H9 (cell line): Measurements from ENCODE around the gene KATNA1. TPM values are rescaled to one million over a fixed set of nuclear protein-coding genes. Genes with fewer than 3 reads are reported as not detected.

ENCODE experiments used
- DNase-seq: peaks from one replicate; pipeline ENCODE4 v3.0.0-alpha.2; 2017
- H2AFZ ChIP-seq: one replicate; pipeline ENCODE4 v1.6.1; 2013; ENCODE audit warnings: mild to moderate bottlenecking, low read length, control low read depth, moderate library complexity
- H2AK5ac ChIP-seq: 2 replicates; pipeline ENCODE4 v1.6.1; 2013; ENCODE audit warnings: low read length, control low read depth, mixed read lengths; ENCODE audit not compliant: insufficient read length
- H2BK120ac ChIP-seq: one replicate; pipeline ENCODE4 v1.6.1; 2013; ENCODE audit warnings: low read depth, mild to moderate bottlenecking, low read length, control low read depth, inconsistent platforms; ENCODE audit not compliant: poor library complexity, severe bottlenecking
- H2BK12ac ChIP-seq: 2 replicates; pipeline ENCODE4 v1.6.1; 2013; ENCODE audit warnings: low read length, control low read depth, mixed read lengths, low read depth; ENCODE audit not compliant: insufficient read length
- H2BK15ac ChIP-seq: 2 replicates; pipeline ENCODE4 v1.6.1; 2013; ENCODE audit warnings: low read depth, low read length, control low read depth
- H2BK20ac ChIP-seq: one replicate; pipeline ENCODE4 v1.6.1; 2013; ENCODE audit warnings: low read depth, mild to moderate bottlenecking, low read length, control low read depth, inconsistent platforms; ENCODE audit not compliant: poor library complexity, severe bottlenecking
- H2BK5ac ChIP-seq: 2 replicates; pipeline ENCODE4 v1.6.1; 2013; ENCODE audit warnings: low read length, control low read depth, mixed read lengths; ENCODE audit not compliant: insufficient read length
- H3K14ac ChIP-seq: 2 replicates; pipeline ENCODE4 v1.6.1; 2013; ENCODE audit warnings: low read length, control low read depth; ENCODE audit not compliant: insufficient read depth
- H3K18ac ChIP-seq: 2 replicates; pipeline ENCODE4 v1.6.1; 2013; ENCODE audit warnings: low read depth, mild to moderate bottlenecking, mixed read lengths, low read length, control low read depth; ENCODE audit not compliant: insufficient read length
- H3K23ac ChIP-seq: 2 replicates; pipeline ENCODE4 v1.6.1; 2013; ENCODE audit warnings: low read length, control low read depth, mixed read lengths, low read depth; ENCODE audit not compliant: insufficient read length
- H3K23me2 ChIP-seq: 2 replicates; pipeline ENCODE4 v1.6.1; 2013; ENCODE audit warnings: low read depth, mild to moderate bottlenecking, mixed read lengths, low read length, control low read depth; ENCODE audit not compliant: insufficient read length, poor library complexity, severe bottlenecking
- H3K27ac ChIP-seq: 2 replicates; pipeline ENCODE4 v1.5.1; 2013; ENCODE audit warnings: low read length, control low read depth, mixed read lengths, low read depth; ENCODE audit not compliant: insufficient read length
- H3K27me3 ChIP-seq: 2 replicates; pipeline ENCODE4 v1.6.1; 2013; ENCODE audit warnings: low read length, control low read depth, inconsistent platforms; ENCODE audit not compliant: insufficient read depth
- H3K4ac ChIP-seq: 2 replicates; pipeline ENCODE4 v1.6.1; 2013; ENCODE audit warnings: low read depth, mild to moderate bottlenecking, control low read depth, inconsistent platforms, low read length, moderate library complexity
- H3K4me1 ChIP-seq: 2 replicates; pipeline ENCODE4 v1.6.1; 2013; ENCODE audit warnings: low read length, control low read depth, inconsistent platforms; ENCODE audit not compliant: insufficient read depth
- H3K4me2 ChIP-seq: 2 replicates; pipeline ENCODE4 v1.6.1; 2013; ENCODE audit warnings: low read length, control low read depth, mixed read lengths; ENCODE audit not compliant: insufficient read length, insufficient read depth
- H3K56ac ChIP-seq: 2 replicates; pipeline ENCODE4 v1.6.1; 2013; ENCODE audit warnings: low read depth, mild to moderate bottlenecking, mixed read lengths, low read length, control low read depth; ENCODE audit not compliant: insufficient read length
- H3K79me1 ChIP-seq: 2 replicates; pipeline ENCODE4 v1.6.1; 2013; ENCODE audit warnings: low read depth, mild to moderate bottlenecking, moderate library complexity, low read length, control low read depth, inconsistent platforms; ENCODE audit not compliant: insufficient read depth, poor library complexity, severe bottlenecking
- H3K79me2 ChIP-seq: 2 replicates; pipeline ENCODE4 v1.6.1; 2013; ENCODE audit warnings: low read length, control low read depth, inconsistent platforms; ENCODE audit not compliant: insufficient read depth
- H3K9ac ChIP-seq: 2 replicates; pipeline ENCODE4 v1.6.1; 2013; ENCODE audit warnings: low read length, control low read depth, mixed read lengths; ENCODE audit not compliant: insufficient read length; ENCODE audit errors: extremely low read depth
- H3K9me3 ChIP-seq: one replicate; pipeline ENCODE4 v1.6.1; 2013; ENCODE audit warnings: low read depth, low read length, inconsistent platforms; ENCODE audit not compliant: control insufficient read depth
- H3T11ph ChIP-seq: one replicate; pipeline ENCODE4 v1.6.1; 2013; ENCODE audit warnings: mild to moderate bottlenecking, low read length, control low read depth, inconsistent platforms
- H4K20me1 ChIP-seq: one replicate; pipeline ENCODE4 v1.6.1; 2013; ENCODE audit not compliant: control insufficient read depth, insufficient read length, insufficient read depth
- H4K5ac ChIP-seq: 2 replicates; pipeline ENCODE4 v1.6.1; 2013; ENCODE audit warnings: low read depth, mild to moderate bottlenecking, mixed read lengths, low read length, control low read depth; ENCODE audit not compliant: insufficient read length
- H4K8ac ChIP-seq: replicated peaks from 2 replicates; pipeline ENCODE4 v1.6.1; 2013; ENCODE audit warnings: low read length, control low read depth, mixed read lengths, low read depth; ENCODE audit not compliant: insufficient read length
- H4K91ac ChIP-seq: 2 replicates; pipeline ENCODE4 v1.6.1; 2013; ENCODE audit warnings: low read depth, mild to moderate bottlenecking, moderate library complexity, mixed read lengths, low read length, control low read depth; ENCODE audit not compliant: insufficient read length
- H3K27ac Mint-ChIP-seq, 3 experiments: 2 replicates in 2 of 3; 3 replicates in 1 of 3; pipeline ENCODE4 v1.8.0; 2020 to 2021; ENCODE audit warnings: mixed read lengths in 3 of 3, mild to moderate bottlenecking in 1 of 3, moderate library complexity in 1 of 3
- H3K27me3 Mint-ChIP-seq: 2 replicates; pipeline ENCODE4 v1.8.0; 2021; ENCODE audit warnings: low read depth, mild to moderate bottlenecking, moderate library complexity, mixed read lengths
- H3K36me3 Mint-ChIP-seq, 3 experiments: 2 replicates in 2 of 3; 3 replicates in 1 of 3; pipeline ENCODE4 v1.8.0; 2020 to 2021; ENCODE audit warnings: low read depth in 3 of 3, mixed read lengths in 3 of 3; ENCODE audit not compliant: insufficient read depth in 1 of 3
- H3K4me1 Mint-ChIP-seq, 2 experiments: 2 replicates each; pipeline ENCODE4 v1.8.0; 2020; ENCODE audit warnings: mixed read lengths in 2 of 2
- H3K4me3 Mint-ChIP-seq, 2 experiments: 2 replicates in 1 of 2; 3 replicates in 1 of 2; pipeline ENCODE4 v1.8.0; 2020 to 2021; ENCODE audit warnings: mild to moderate bottlenecking in 2 of 2, mixed read lengths in 2 of 2, moderate library complexity in 1 of 2
- H3K9me3 Mint-ChIP-seq, 2 experiments: 2 replicates in 1 of 2; 3 replicates in 1 of 2; pipeline ENCODE4 v1.8.0; 2020; ENCODE audit warnings: mild to moderate bottlenecking in 2 of 2, mixed read lengths in 2 of 2, moderate library complexity in 1 of 2
- CTCF ChIP-seq: fragments of 200-600 bp; sonication (generic); conservative IDR thresholded peaks from 3 replicates; pipeline ENCODE4 v1.8.0; 2021; ENCODE audit warnings: antibody characterized with exemption, mild to moderate bottlenecking
- WGBS: extraction: QIAGEN DNeasy Blood & Tissue Kit; methylation state at CpG from one replicate; pipeline ENCODE4 v1.1.7; 2013; ENCODE audit warnings: missing lambda C conversion rate, low lambda C conversion rate, mixed read lengths; ENCODE audit not compliant: insufficient read length; ENCODE audit errors: extremely low coverage; 5-methylcytosine and 5-hydroxymethylcytosine counted together
- total RNA-seq: library from RNA; stranded (reverse); gene quantifications from 2 replicates; pipeline ENCODE4 v1.2.1, GENCODE V29; 2021

Gene KATNA1
- total RNA-seq, 1 experiment from 2014 or later, result 18.3 TPM

GRCh38 chr6:149566410-149567193, 81.9 kb downstream of the KATNA1 start:
- peak overlapping the region; percentile 95 for H3K18ac ChIP-seq
- Mint-ChIP-seq H3K4me1 (peaks cover 11 to 13% of the 10 kb centered on the region in 2 experiments), H3K27ac (peak overlapping the region in 2 of 3 experiments; percentile 52 to 97; a peak in 4 of 7 replicates), H3K27me3 (peaks cover 4% of the 10 kb centered on the region), H3K36me3 (peaks cover 0 to 1% (median 0%) of the 10 kb centered on the region in 3 experiments; a peak in 2 of 7 replicates), H3K4me3 (peak overlapping the region; percentile 90 to 91), H3K9me3 (no peaks in the 10 kb centered on the region)
- no peak overlapping the region for H3K56ac ChIP-seq
- H2BK20ac ChIP-seq, result no peak overlapping the region
- H2BK120ac ChIP-seq, result no peak overlapping the region
- peaks cover 4% of the 10 kb centered on the region for H3K23me2 ChIP-seq
- peak; percentile 67 for DNase-seq
- no peak overlapping the region for H2AFZ ChIP-seq
- H3K14ac ChIP-seq, result peak overlapping the region; percentile 92
- no peak overlapping the region for H3K27ac ChIP-seq
- H2BK15ac ChIP-seq, result no peak overlapping the region
- H3K9me3 ChIP-seq, result no peaks in the 10 kb centered on the region
- no peak overlapping the region for H2AK5ac ChIP-seq
- no CpG with 5 or more reads among the region's 81 CpGs for WGBS
- no peaks in the 10 kb centered on the region for H3K27me3 ChIP-seq
- H3K23ac ChIP-seq, result no peak overlapping the region
- H3K79me2 ChIP-seq, result peaks cover 11% of the 10 kb centered on the region; the same call in 1 of the 2 replicates
- H3K4me1 ChIP-seq, result no peaks in the 10 kb centered on the region
- H3K4ac ChIP-seq, result no peak overlapping the region
- H4K91ac ChIP-seq, result peak overlapping the region; percentile 40
- no peak overlapping the region for H3T11ph ChIP-seq
- peak overlapping the region; percentile 95 for H3K9ac ChIP-seq
- H2BK12ac ChIP-seq, result no peak overlapping the region
- H2BK5ac ChIP-seq, result no peak overlapping the region
- peak overlapping the region; percentile 7 for H4K8ac ChIP-seq
- no peaks in the 10 kb centered on the region for H4K20me1 ChIP-seq
- peak overlapping the region; percentile 89 for H3K4me2 ChIP-seq
- H4K5ac ChIP-seq, result peak overlapping the region; percentile 44
- peaks cover 2% of the 10 kb centered on the region for H3K79me1 ChIP-seq
- no peak for TF ChIP-seq CTCF
